ENCODE results near the gene POTEH.
"Not testable (repeated sequence)": the region's sequence is repeated elsewhere in the genome, so short reads cannot be mapped to it uniquely, and the experiment has no call there.

Gene POTEH

DNA sequence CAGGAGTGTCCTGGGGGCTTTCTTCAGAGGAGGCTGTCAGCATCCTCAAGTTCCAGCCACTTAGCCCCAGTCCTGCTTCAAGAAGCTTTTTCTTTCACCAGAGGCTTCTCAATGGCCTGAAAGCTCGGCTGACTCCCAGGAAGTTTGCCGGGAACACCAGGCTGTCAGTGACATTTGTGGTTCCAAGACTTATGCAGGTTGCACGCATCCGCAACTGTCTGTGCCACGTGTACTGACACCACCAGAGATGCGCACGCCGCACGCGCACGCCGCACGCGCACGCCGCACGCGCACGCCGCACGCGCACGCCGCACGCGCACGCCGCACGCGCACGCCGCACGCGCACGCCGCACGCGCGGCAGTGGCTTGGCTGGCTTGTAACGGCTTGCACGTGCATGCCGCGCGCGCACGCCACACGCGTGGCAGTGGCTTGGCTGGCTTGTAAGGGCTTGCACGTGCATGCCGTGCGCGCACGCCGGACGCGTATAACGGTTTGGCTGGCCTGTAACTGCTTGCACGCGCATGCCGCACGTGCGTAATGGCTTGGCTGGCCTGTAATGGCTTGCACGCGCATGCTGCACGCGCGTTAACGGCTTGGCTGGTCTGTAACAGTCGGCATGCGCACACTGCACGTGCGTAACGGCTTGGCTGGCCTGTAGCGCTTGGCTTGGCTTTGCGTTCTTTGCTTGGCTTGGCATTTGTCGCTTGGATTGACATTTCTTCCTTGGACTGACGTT, 646 bp upstream of the POTEH start:
- not testable (repeated sequence) for H3K4me1 ChIP-seq, H4K20me1 ChIP-seq, H3K27me3 ChIP-seq, H3K9ac ChIP-seq, H3K36me3 ChIP-seq, H3K9me3 ChIP-seq, H3K4me2 ChIP-seq, H3K27ac ChIP-seq, H3K4me3 ChIP-seq

DNA sequence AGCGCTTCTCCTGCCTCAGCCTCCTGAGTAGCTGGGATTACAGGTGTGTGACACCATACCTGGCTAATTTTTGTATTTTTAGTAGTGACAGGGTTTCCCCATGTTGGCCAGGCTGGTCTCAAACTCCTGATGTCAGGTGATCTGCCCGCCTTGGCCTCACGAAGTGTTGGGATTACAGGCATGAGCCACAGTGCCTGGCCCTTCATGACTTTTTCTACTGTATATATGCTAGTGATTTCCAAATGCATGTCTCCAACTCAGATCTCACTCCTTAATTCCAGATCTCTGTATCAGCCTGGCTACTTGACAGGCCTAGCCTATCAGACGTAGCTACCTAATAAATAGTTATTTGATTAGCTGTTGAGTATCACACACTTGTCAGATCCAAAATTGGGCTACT, 23.8 kb downstream of the POTEH start:
- H3K9me3 ChIP-seq, H3K4me3 ChIP-seq, H3K4me1 ChIP-seq, H3K27me3 ChIP-seq, H4K20me1 ChIP-seq, H3K27ac ChIP-seq, H3K9ac ChIP-seq, H3K4me2 ChIP-seq, H3K36me3 ChIP-seq: not testable (repeated sequence)

DNA sequence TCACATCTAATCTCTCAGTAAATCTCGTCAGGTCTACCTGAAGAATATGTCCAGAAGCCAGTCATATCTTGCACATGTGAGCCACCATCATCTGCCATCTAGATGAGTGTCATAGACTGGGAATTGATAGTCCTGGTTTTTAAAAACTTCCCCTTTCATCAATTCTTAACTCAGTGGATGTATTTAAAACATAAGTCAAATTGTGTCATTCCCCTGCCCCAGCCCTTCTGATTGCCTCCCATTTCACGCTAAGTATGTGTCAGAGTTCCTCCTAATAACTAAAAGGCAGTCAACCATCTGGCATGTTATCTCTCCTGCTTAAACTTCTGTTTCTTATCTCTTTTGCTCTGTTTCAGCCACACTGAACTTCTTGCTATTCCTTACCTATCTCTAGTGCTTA, 24.3 kb downstream of the POTEH start:
- H3K27me3 ChIP-seq, H3K9me3 ChIP-seq, H4K20me1 ChIP-seq, H3K4me3 ChIP-seq, H3K9ac ChIP-seq, H3K27ac ChIP-seq, H3K36me3 ChIP-seq, H3K4me2 ChIP-seq, H3K4me1 ChIP-seq: not testable (repeated sequence)

DNA sequence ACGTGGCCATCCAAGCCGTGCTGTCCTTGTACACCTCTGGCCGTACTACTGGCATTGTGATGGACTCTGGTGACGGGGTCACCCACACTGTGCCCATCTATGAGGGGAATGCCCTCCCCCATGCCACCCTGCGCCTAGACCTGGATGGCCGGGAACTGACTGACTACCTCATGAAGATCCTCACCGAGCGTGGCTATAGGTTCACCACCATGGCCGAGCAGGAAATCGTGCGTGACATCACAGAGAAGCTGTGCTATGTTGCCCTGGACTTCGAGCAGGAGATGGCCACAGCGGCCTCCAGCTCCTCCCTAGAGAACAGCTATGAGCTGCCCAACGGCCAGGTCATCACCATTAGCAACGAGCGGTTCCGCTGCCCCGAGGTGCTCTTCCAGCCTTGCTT, 32.1 kb downstream of the POTEH start:
- not testable (repeated sequence) for H3K9ac ChIP-seq, H3K9me3 ChIP-seq, H3K4me1 ChIP-seq, H3K27me3 ChIP-seq, H3K27ac ChIP-seq, H3K36me3 ChIP-seq, H4K20me1 ChIP-seq, H3K4me3 ChIP-seq, H3K4me2 ChIP-seq

DNA sequence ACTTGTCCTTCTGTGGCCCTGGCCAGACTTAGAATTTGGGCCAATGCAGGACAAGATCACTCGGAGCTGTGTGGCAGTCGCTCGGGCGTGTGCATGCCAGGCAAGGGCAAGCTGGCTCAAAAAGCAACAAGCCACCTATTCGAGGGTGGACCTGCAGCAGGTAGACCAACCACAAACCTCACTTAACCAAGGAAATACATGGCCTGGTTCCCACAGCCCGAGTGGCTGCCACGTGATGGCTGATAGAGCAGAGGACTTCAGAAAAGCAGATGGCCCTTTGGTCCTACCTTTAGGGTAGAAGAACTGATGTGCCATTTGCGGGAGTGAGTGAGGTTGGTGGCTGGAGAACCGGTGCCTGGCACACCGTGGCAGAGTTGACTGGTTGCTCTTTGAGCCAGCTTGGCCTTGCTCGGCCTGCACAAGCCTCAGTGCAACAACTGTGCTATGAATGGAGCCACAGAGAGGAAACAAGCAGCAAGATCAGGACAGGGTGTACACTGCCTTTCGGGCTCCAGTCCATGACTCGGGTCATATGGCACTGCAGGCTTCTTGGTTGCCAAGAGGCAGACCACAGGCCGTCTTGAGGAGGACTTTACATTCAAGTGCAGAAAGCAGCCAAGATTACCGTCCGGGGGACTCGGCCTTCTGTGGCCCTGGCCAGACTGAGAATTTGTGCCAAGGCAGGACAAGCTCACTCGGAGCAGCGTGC, 39.5 kb downstream of the POTEH start:
- not testable (repeated sequence) for H3K4me2 ChIP-seq, H3K4me1 ChIP-seq, H3K9me3 ChIP-seq, H4K20me1 ChIP-seq, H3K36me3 ChIP-seq, H3K27me3 ChIP-seq, H3K4me3 ChIP-seq, H3K27ac ChIP-seq, H3K9ac ChIP-seq

DNA sequence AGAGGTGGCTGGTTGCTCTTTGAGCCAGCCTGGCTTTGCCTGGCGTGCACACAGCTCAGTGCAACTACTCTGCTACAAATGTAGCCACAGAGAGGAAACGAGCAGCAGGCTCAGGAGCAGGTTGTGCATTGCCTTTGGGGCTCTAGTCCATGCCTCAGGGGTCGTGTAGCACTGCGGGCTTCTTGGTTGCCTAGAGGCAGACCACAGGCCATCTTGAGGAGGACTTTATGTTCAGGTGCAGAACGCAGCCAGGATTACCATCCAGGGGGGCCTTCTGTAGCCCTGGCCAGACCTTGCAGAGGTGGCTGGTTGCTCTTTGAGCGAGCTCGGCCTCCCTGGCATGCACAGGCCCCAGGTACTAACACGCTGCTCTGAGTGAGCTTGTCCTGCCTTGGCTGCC, 41.2 kb downstream of the POTEH start:
- not testable (repeated sequence) for H3K4me3 ChIP-seq, H3K36me3 ChIP-seq, H3K27ac ChIP-seq

DNA sequence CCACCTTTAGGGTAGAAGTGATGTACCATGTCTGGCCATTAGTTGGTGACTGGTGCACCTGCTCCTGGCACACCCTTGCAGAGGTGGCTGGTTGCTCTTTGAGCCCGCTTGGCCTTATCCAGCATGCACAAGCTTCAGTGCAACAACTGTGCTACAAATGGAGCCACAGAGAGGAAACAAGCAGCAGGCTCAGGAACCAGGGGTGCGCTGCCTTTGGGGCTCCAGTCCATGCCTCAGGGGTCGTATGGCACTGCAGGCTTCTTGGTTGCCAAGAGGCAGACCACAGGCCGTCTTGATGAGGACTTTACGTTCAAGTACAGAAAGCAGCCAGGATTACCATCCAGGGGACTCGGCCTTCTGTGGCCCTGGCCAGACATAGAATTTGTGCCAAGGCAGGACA, 44.6 kb downstream of the POTEH start:
- H3K27me3 ChIP-seq, H3K4me3 ChIP-seq, H3K36me3 ChIP-seq, H3K9me3 ChIP-seq, H3K4me1 ChIP-seq, H3K4me2 ChIP-seq, H3K9ac ChIP-seq, H3K27ac ChIP-seq, H4K20me1 ChIP-seq: not testable (repeated sequence)

More for the DNA sequence above, 41.2 kb downstream of the POTEH start:
- H3K27me3 ChIP-seq, H3K4me1 ChIP-seq, H3K9ac ChIP-seq, H4K20me1 ChIP-seq, H3K4me2 ChIP-seq, H3K9me3 ChIP-seq: not testable (repeated sequence)

DNA sequence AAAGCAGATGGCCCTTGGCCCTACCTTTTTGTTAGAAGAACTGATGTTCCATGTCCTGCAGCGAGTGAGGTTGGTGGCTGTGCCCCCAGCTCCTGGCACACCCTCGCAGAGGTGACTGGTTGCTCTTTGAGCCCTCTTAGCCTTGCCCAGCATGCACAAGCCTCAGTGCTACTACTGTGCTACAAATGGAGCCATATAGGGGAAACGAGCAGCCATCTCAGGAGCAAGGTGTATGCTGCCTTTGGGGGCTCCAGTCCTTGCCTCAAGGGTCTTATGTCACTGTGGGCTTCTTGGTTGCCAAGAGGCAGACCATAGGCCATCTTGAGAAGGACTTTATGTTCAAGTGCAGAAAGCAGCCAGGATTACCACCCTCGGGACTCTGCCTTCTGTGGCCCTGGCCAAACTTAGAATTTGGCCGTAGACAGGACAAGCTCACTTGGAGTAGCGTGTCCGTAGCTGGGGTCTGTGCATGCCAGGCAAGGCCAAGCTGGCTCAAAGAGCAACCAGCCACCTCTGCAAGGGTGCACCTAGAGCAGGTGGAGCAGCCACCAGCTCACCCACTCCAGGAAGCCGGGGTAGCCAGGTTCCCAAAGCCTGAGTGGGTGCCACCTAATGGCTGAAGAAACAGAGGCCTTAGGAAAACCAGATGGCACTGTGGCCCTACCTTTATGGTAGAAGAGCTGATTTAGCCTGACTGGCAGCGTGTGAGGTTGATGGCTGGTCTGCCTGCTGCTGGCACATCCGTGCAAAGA, 48.5 kb downstream of the POTEH start:
- H3K4me1 ChIP-seq, H3K4me3 ChIP-seq, H3K9ac ChIP-seq, H4K20me1 ChIP-seq, H3K27ac ChIP-seq, H3K4me2 ChIP-seq, H3K9me3 ChIP-seq, H3K27me3 ChIP-seq, H3K36me3 ChIP-seq: not testable (repeated sequence)

DNA sequence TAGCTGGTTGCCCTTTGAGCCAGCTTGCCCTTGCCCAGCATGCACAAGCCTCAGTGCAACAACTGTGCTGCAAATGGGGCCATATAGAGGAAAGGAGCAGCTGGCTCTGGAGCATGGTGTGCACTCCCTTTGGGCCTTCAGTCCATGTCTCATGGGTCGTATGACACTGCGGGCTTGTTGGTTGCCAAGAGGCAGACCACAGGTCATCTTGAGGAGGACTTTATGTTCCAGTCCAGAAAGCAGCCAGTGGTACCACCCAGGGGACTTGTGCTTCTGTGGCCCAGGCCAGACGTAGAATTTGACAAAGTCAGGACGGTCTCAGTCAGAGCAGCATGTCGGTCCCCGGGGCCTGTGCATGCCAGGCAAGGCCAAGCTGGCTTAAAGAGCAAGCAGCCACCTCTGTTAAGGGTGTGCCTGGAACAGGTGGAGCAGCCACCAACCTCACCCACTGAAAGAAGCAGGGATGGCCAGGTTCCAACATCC, 49.1 kb downstream of the POTEH start:
- not testable (repeated sequence) for H3K27ac ChIP-seq, H3K36me3 ChIP-seq, H3K27me3 ChIP-seq, H3K9ac ChIP-seq, H3K4me1 ChIP-seq, H3K9me3 ChIP-seq, H4K20me1 ChIP-seq, H3K4me3 ChIP-seq, H3K4me2 ChIP-seq

DNA sequence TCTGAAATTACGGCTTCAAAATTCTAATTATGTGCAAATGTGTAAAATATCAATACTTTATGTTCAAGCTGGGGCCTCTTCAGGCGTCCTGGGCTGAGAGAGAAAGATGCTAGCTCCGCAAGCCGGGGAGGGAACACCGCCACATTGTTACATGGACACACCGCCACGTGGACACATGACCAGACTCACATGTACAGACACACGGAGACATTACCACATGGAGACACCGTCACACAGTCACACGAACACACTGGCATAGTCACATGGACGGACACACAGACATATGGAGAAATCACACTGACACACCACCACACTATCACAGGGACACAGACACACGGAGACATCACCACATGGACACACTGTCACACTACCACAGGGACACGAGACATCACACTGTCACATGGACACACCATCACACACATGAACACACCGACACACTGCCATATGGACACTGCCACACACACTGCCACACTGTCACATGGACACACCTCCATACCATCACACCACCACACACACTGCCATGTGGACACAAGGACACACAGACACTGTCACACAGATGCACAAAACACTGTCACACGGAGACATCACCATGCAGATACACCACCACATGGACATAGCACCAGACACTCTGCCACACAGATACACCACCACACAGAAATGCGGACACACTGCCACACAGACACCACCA, 58.0 kb downstream of the POTEH start:
- not testable (repeated sequence) for H3K36me3 ChIP-seq, H3K27ac ChIP-seq, H3K4me1 ChIP-seq, H3K9ac ChIP-seq, H3K27me3 ChIP-seq, H4K20me1 ChIP-seq, H3K4me3 ChIP-seq, H3K9me3 ChIP-seq, H3K4me2 ChIP-seq

DNA sequence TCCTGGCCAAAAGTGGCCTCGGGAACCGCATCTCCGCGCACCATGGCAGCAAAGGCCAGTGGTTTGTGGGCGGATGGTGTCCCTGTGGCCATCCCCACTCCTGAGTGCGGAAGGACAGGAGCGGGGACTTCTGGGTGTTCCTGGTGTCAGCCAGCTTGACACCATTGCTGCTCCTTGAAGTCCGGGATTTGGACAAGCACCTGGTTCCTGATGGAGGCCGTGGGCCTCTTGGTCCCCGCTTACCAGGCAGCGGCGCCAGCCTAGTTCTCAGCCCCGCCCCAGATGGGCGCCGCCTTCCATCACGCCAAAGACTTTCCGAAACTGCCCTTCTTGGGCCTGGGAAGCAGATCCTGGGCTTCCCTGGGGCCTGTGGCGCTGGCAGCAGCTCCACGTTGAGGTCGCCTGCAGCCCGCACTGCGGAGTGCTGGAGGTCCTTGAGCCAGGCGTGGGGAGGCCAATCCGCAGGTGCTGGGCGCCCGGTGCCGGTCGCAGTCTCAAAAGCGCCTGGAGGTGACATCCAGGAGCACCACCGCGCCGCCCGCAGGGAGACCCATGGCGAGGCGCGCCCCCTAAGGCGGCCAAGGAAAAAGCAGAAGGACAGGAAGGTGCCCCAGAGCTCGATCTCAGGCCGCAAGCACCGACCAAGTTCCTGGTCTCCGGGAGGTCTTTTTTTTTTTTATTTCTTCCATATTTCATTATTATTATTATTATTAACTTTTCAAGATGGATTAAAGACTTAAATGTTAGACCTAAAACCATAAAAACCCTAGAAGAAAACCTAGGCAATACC, 59.5 kb downstream of the POTEH start:
- not testable (repeated sequence) for H3K4me2 ChIP-seq, H3K4me3 ChIP-seq, H3K9ac ChIP-seq, H4K20me1 ChIP-seq, H3K9me3 ChIP-seq, H3K27ac ChIP-seq, H3K36me3 ChIP-seq, H3K4me1 ChIP-seq, H3K27me3 ChIP-seq

DNA sequence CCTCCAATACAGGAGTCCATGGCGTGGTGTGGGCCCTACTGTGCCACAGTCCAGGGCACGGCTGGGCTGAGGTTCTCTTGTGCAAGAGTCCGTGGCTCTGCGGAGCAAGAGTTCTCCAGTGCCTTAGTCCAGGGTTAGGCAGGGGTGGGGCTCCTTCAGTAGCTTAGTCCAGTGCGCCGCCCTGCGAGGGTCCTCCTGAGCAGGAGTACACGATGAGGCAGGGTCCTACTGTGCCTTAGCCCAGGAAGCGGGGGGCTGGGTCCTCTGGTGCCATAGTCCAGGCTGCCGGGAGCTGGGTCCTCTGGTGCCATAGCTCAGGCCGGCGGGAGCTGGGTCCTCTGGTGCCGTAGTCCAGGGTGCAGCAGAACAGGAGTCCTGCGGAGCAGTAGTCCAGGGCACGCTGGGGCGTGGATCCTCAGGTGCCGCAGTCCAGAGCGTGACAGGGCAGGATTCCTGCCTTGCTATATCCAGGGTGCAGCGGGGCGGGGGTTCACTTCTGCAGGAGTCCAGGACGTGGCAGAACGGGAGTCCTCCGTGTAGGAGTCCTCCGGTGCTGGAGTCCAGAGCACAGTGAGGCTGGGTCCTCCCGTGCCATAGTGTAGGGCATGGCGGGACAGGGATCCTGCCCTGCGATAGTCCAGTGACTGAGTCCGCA, 69.7 kb downstream of the POTEH start:
- not testable (repeated sequence) for H3K9me3 ChIP-seq, H3K27me3 ChIP-seq, H3K4me2 ChIP-seq, H3K4me1 ChIP-seq, H4K20me1 ChIP-seq, H3K36me3 ChIP-seq, H3K9ac ChIP-seq, H3K4me3 ChIP-seq, H3K27ac ChIP-seq

DNA sequence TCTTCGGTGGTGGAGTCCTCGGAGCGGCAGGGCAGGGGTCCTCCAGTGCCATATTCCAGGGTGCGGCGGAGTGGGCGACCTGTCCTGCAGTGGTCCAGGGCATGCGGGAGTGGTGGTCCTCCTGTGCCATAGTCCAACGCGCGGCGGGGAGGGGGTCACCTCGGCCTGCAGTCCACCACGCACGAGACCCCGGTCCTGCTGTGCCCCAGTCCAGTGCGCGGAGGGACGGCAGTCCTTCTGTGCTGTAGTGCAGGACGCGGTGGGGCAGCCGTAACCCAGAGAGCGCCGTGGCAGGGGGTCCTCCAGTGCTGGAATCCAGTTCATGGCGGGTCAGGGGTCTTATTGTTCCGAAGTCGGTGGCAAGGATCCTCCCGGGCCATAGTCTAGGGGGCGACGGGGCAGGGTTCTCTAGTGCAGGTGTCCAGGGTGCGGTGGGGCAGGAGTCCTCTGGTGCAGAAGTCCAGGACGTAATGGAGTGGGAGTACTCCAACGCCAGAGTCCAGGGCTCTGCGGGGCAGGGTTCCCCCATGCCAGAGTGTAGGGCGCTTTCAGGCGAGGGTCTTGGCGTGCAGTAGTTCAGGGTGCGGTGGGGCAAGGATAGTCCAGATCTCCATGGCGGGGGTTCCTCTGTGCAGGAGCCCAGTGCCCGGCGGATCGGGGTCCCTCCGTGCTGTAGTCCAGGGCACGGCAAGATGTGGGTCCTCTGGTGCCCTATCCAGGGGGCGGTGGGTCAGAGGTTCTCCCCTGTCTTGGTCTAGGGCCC, 70.7 kb downstream of the POTEH start:
- not testable (repeated sequence) for H3K4me1 ChIP-seq, H3K9ac ChIP-seq, H3K4me3 ChIP-seq, H3K27ac ChIP-seq, H3K27me3 ChIP-seq, H3K9me3 ChIP-seq, H4K20me1 ChIP-seq, H3K4me2 ChIP-seq, H3K36me3 ChIP-seq
